OCI-LY3 (cell line): ENCODE data around the gene B4GALT3.
A peak's percentile ranks its signal among the peaks of the same experiment; 100 is the strongest.

Experiments
- H2AFZ ChIP-seq: fragments of 200-600, 300-600 bp; shearing (Covaris generic); 2 replicates; pipeline ENCODE4 v1.6.0; 2014; ENCODE audit warnings: antibody characterized with exemption, low read depth, low read length
- H3K27ac ChIP-seq: fragments of 200-600, 300-600 bp; sonication (generic); 2 replicates; pipeline ENCODE4 v1.5.1; 2014; ENCODE audit warnings: mild to moderate bottlenecking, low read length, moderate library complexity, mixed read lengths
- H3K27me3 ChIP-seq: fragments of 200-600, 300-600 bp; sonication (generic); 2 replicates; pipeline ENCODE4 v1.6.1; 2014; ENCODE audit warnings: low read depth, low read length, mixed read lengths
- H3K36me3 ChIP-seq: fragments of 200-600, 300-600 bp; sonication (generic); replicated peaks from 2 replicates; pipeline ENCODE3; 2014; ENCODE audit warnings: low read depth, low read length, mixed read lengths
- H3K4me1 ChIP-seq: fragments of 300-600, 200-600 bp; sonication (generic); 2 replicates; pipeline ENCODE4 v1.6.1; 2014; ENCODE audit warnings: low read length, mixed read lengths
- H3K4me2 ChIP-seq: fragments of 200-600, 300-600 bp; sonication (generic); 2 replicates; pipeline ENCODE4 v1.6.1; 2014; ENCODE audit warnings: low read length, mixed read lengths
- H3K4me3 ChIP-seq: fragments of 300-600, 200-600 bp; sonication (generic); 2 replicates; pipeline ENCODE4 v1.5.1; 2014; ENCODE audit warnings: antibody characterized with exemption, mild to moderate bottlenecking, low read length, moderate library complexity
- H3K79me2 ChIP-seq: fragments of 300-600, 200-600 bp; shearing (Covaris generic); 2 replicates; pipeline ENCODE4 v1.6.1; 2014; ENCODE audit warnings: mild to moderate bottlenecking, low read length, mixed read lengths
- H3K9ac ChIP-seq: fragments of 300-600, 200-600 bp; shearing (Covaris generic); 2 replicates; pipeline ENCODE4 v1.6.0; 2014; ENCODE audit warnings: mild to moderate bottlenecking, low read length, moderate library complexity
- H3K9me3 ChIP-seq: fragments of 200-600, 300-600 bp; shearing (Covaris generic); 2 replicates; pipeline ENCODE4 v1.6.1; 2014; ENCODE audit warnings: low read length, mixed read lengths; ENCODE audit not compliant: insufficient read depth
- H4K20me1 ChIP-seq: fragments of 200-600, 300-600 bp; sonication (generic); 2 replicates; pipeline ENCODE4 v1.6.1; 2016; ENCODE audit warnings: low read length, mixed read lengths; ENCODE audit not compliant: insufficient read depth
- CTCF ChIP-seq: fragments of 200-600, 300-600 bp; sonication (generic); IDR thresholded peaks from 2 replicates; pipeline ENCODE4 v1.5.1; 2014; ENCODE audit warnings: antibody characterized with exemption, low read length, low read depth
- EZH2phosphoT487 ChIP-seq: fragments of 200-600 bp; shearing (Covaris generic); IDR thresholded peaks from 2 replicates; pipeline ENCODE4 v1.6.1; 2018; ENCODE audit warnings: antibody characterized with exemption, mixed run types, low read depth

The B4GALT3 gene

GRCh38 chr1:161196111-161196510 is 18.8 kb upstream of the B4GALT3 start:
- Histone ChIP-seq H3K4me1 (peaks cover 42% of the 10 kb centered on the region), H3K36me3 (no peaks in the 10 kb centered on the region), H2AFZ (no peak overlapping the region), H3K9ac (no peak overlapping the region), H3K4me3 (no peak overlapping the region), H3K4me2 (no peak overlapping the region), H3K9me3 (no peaks in the 10 kb centered on the region), H4K20me1 (no peaks in the 10 kb centered on the region), H3K27me3 (no peaks in the 10 kb centered on the region), H3K27ac (no peak overlapping the region), H3K79me2 (no peaks in the 10 kb centered on the region)
- TF ChIP-seq EZH2phosphoT487 = no peak
- no peak for TF ChIP-seq CTCF

GRCh38 chr1:161195171-161195570 is 17.9 kb upstream of the B4GALT3 start:
- Histone ChIP-seq H3K9ac (peak overlapping the region; percentile 22; the same call in 1 of the 2 replicates), H3K4me2 (peak overlapping the region; percentile 67), H3K4me3 (peak overlapping the region; percentile 41), H4K20me1 (no peaks in the 10 kb centered on the region), H3K36me3 (no peaks in the 10 kb centered on the region), H3K4me1 (peaks cover 32% of the 10 kb centered on the region), H3K79me2 (no peaks in the 10 kb centered on the region), H3K27ac (peak overlapping the region; percentile 64), H3K9me3 (no peaks in the 10 kb centered on the region), H2AFZ (peak overlapping the region; percentile 60; the same call in 1 of the 2 replicates), H3K27me3 (no peaks in the 10 kb centered on the region)
- TF ChIP-seq EZH2phosphoT487 (no peak), CTCF (no peak)

- Histone ChIP-seq H3K9me3 (no peaks in the 10 kb centered on the region), H3K4me3 (no peak overlapping the region), H3K4me2 (no peak overlapping the region), H3K36me3 (no peaks in the 10 kb centered on the region), H2AFZ (no peak overlapping the region), H3K9ac (no peak overlapping the region), H4K20me1 (no peaks in the 10 kb centered on the region), H3K79me2 (no peaks in the 10 kb centered on the region), H3K27ac (no peak overlapping the region), H3K27me3 (no peaks in the 10 kb centered on the region), H3K4me1 (peaks cover 29% of the 10 kb centered on the region)
- TF ChIP-seq CTCF = no peak
- TF ChIP-seq EZH2phosphoT487 = no peak
Observed at GRCh38 chr1:161193561-161194235, 16.4 kb upstream of the B4GALT3 start.

GRCh38 chr1:161192476-161193465 is 15.5 kb upstream of the B4GALT3 start:
- Histone ChIP-seq H3K4me2 (peak overlapping the region; percentile 39), H3K79me2 (no peaks in the 10 kb centered on the region), H3K27me3 (no peaks in the 10 kb centered on the region), H3K4me3 (no peak overlapping the region), H3K27ac (no peak overlapping the region), H3K9me3 (no peaks in the 10 kb centered on the region), H3K36me3 (no peaks in the 10 kb centered on the region), H3K4me1 (peaks cover 29% of the 10 kb centered on the region), H2AFZ (peak overlapping the region; percentile 91), H4K20me1 (no peaks in the 10 kb centered on the region), H3K9ac (peak overlapping the region; percentile 2; the same call in 1 of the 2 replicates)
- TF ChIP-seq EZH2phosphoT487 (no peak), CTCF (peak; percentile 96)
